Measurements from ENCODE around the gene CST3. TPM values are rescaled to one million over a fixed set of nuclear protein-coding genes. Genes with fewer than 3 reads are reported as not detected.

CST3 gene
- total RNA-seq, 1 donor: 55.3 TPM

DNA sequence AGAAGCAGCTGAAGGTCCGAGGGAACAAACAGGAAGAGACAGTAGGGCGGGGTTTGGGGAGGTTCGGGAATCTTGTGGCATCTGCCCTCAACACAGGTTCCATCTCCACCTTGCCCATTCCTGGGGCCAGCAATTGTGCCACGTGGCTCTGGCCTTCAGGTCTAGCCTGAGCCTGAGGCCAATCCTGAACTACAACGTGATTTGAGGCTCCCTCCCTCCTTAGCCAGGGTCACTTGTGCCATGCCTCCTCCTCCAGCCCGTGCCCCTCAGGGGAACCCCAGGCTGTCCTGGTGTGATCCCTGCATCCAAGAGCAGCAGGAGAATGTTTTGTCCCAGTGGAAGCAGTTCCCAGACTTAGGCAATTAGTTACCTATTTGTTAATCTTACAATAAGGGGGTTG lies 35.1 kb downstream of the CST3 start:
- no peak for TF ChIP-seq CTCF (IDR thresholded peaks at IDR 0.05; ENCODE audit: insufficient read depth, low read depth, low read length)
- DNase-seq (ENCODE audit: low read depth): no peak
- no peak overlapping the region for H3K4me3 ChIP-seq (ENCODE audit: low read depth, low read length)

DNA sequence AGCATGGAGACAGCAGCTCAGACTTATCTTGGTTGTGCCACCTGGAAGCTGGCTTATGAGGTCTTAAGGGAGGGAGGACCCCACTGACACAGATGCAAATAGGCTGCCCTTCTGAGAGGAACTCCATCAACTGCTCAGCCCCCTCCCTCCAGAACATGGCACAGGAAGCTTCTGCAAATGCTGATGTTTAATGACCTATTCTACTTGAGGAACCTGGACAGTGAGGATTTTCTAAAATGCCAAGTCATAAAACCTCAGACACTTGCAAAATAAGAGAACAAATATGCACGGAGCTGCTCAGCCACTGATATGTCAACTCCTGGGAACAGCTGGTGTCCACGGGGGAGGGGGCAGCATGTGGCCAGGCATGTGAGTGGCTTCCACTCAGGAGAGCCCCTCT lies 35.5 kb downstream of the CST3 start:
- DNase-seq (ENCODE audit: low read depth): no peak
- H3K4me3 ChIP-seq (ENCODE audit: low read depth, low read length): no peak overlapping the region
- TF ChIP-seq CTCF (IDR thresholded peaks at IDR 0.05; ENCODE audit: insufficient read depth, low read depth, low read length): no peak

GRCh38 chr20:23601715-23602114 lies 36.0 kb downstream of the CST3 start:
- no peak for TF ChIP-seq CTCF (IDR thresholded peaks at IDR 0.05; ENCODE audit: insufficient read depth, low read depth, low read length)
- no peak for DNase-seq (ENCODE audit: low read depth)
- no peak overlapping the region for H3K4me3 ChIP-seq (ENCODE audit: low read depth, low read length)

- H3K4me3 ChIP-seq (ENCODE audit: low read depth, low read length): no peak overlapping the region
- TF ChIP-seq CTCF (IDR thresholded peaks at IDR 0.05; ENCODE audit: insufficient read depth, low read depth, low read length): no peak
- DNase-seq (ENCODE audit: low read depth): no peak
These were observed 39.3 kb downstream of the CST3 start for GRCh38 chr20:23598481-23598880.

- TF ChIP-seq CTCF (IDR thresholded peaks at IDR 0.05; ENCODE audit: insufficient read depth, low read depth, low read length): no peak
- peak; percentile 64 for DNase-seq (ENCODE audit: low read depth)
- no peak overlapping the region for H3K4me3 ChIP-seq (ENCODE audit: low read depth, low read length)
These were observed 41.0 kb downstream of the CST3 start for GRCh38 chr20:23596579-23597250.

- no peak for DNase-seq (ENCODE audit: low read depth)
- no peak overlapping the region for H3K4me3 ChIP-seq (ENCODE audit: low read depth, low read length)
- TF ChIP-seq CTCF (IDR thresholded peaks at IDR 0.05; ENCODE audit: insufficient read depth, low read depth, low read length): no peak
These were observed 41.8 kb downstream of the CST3 start for GRCh38 chr20:23595941-23596340.

Data from fibroblast of villous mesenchyme (primary cell).